ENCODE results near the gene HTRA1. TPM values are rescaled to one million over a fixed set of nuclear protein-coding genes. Genes with fewer than 3 reads are reported as not detected.

The HTRA1 gene
- polyA plus RNA-seq, 3 donors: 0.84 to 4.7 (median 2.2) TPM

GRCh38 chr10:122513053-122513452 lies 51.7 kb downstream of the HTRA1 start:
- 26% methylated on average over 4 of the region's 4 CpGs for WGBS (ENCODE audit: insufficient coverage)
- peaks cover 0 to 5% (median 4%) of the 10 kb centered on the region in 3 donors for H3K27me3 Mint-ChIP-seq (ENCODE audit: low read depth in 3 of 3)
- H3K9me3 ChIP-seq (replicated peaks in 1 of 2; ENCODE audit: control insufficient read depth in 1 of 2, insufficient read depth in 1 of 2, low read length in 2 of 2): no peaks in the 10 kb centered on the region
- TF ChIP-seq CTCF (IDR thresholded peaks at IDR 0.05): no peak
- no peak overlapping the region for H2AFZ ChIP-seq (ENCODE audit: insufficient read depth, low read depth, low read length, poor library complexity, severe bottlenecking)
- no peaks in the 10 kb centered on the region for H3K79me2 ChIP-seq (ENCODE audit: insufficient read depth, low read length)
- H3K36me3 ChIP-seq (replicated peaks in 1 of 2; ENCODE audit: control insufficient read depth in 1 of 2, insufficient read depth in 2 of 2, low read length in 2 of 2): no peaks in the 10 kb centered on the region
- H3K9me3 Mint-ChIP-seq: peaks cover 0 to 3% (median 0%) of the 10 kb centered on the region in 7 donors
- H3K36me3 Mint-ChIP-seq: no peaks in the 10 kb centered on the region
- no peaks in the 10 kb centered on the region for H3K4me1 ChIP-seq (ENCODE audit: control insufficient read depth in 1 of 2, insufficient read depth in 2 of 2, low read length in 2 of 2)
- H3K27me3 ChIP-seq (ENCODE audit: control insufficient read depth in 2 of 2, insufficient read depth in 2 of 2, low read length in 2 of 2): no peaks in the 10 kb centered on the region
- DNase-seq: no peak
- H4K20me1 ChIP-seq (ENCODE audit: insufficient read depth, low read length): no peaks in the 10 kb centered on the region
- H3K4me3 ChIP-seq (replicated peaks in 1 of 3; ENCODE audit: low read depth in 2 of 3, low read length in 3 of 3): no peak overlapping the region
- no peak overlapping the region for H3K4me3 Mint-ChIP-seq
- H3K27ac Mint-ChIP-seq: no peak overlapping the region
- H3K27ac ChIP-seq (ENCODE audit: low read depth in 1 of 2, low read length in 2 of 2): no peak overlapping the region
- H3K9ac ChIP-seq (ENCODE audit: insufficient read depth, low read length, poor library complexity, severe bottlenecking): no peak overlapping the region
- H3K4me1 Mint-ChIP-seq: peaks cover 4% of the 10 kb centered on the region
- no peak overlapping the region for H3K4me2 ChIP-seq (replicated peaks; ENCODE audit: extremely low read depth, low read length, poor library complexity, severe bottlenecking)
- intact Hi-C loops (cut with micrococcal nuclease): no loop called here

- no peak for TF ChIP-seq CTCF (IDR thresholded peaks at IDR 0.05)
- Mint-ChIP-seq H3K4me3 (no peak overlapping the region), H3K36me3 (no peaks in the 10 kb centered on the region), H3K4me1 (peaks cover 4% of the 10 kb centered on the region), H3K27ac (no peak overlapping the region), H3K27me3 (ENCODE audit: low read depth in 3 of 3) (peaks cover 3 to 4% (median 4%) of the 10 kb centered on the region in 3 donors), H3K9me3 (peaks cover 0 to 3% (median 0%) of the 10 kb centered on the region in 7 donors)
- intact Hi-C loops (cut with micrococcal nuclease): no loop called here
- Histone ChIP-seq H3K4me3 (replicated peaks in 1 of 3; ENCODE audit: low read depth in 2 of 3, low read length in 3 of 3) (no peak overlapping the region), H3K4me2 (replicated peaks; ENCODE audit: extremely low read depth, low read length, poor library complexity, severe bottlenecking) (no peak overlapping the region), H3K27ac (ENCODE audit: low read depth in 1 of 2, low read length in 2 of 2) (no peak overlapping the region), H3K4me1 (ENCODE audit: control insufficient read depth in 1 of 2, insufficient read depth in 2 of 2, low read length in 2 of 2) (no peaks in the 10 kb centered on the region), H3K79me2 (ENCODE audit: insufficient read depth, low read length) (no peaks in the 10 kb centered on the region), H3K27me3 (ENCODE audit: control insufficient read depth in 2 of 2, insufficient read depth in 2 of 2, low read length in 2 of 2) (no peaks in the 10 kb centered on the region), H4K20me1 (ENCODE audit: insufficient read depth, low read length) (no peaks in the 10 kb centered on the region), H2AFZ (ENCODE audit: insufficient read depth, low read depth, low read length, poor library complexity, severe bottlenecking) (no peak overlapping the region), H3K36me3 (replicated peaks in 1 of 2; ENCODE audit: control insufficient read depth in 1 of 2, insufficient read depth in 2 of 2, low read length in 2 of 2) (no peaks in the 10 kb centered on the region), H3K9me3 (replicated peaks in 1 of 2; ENCODE audit: control insufficient read depth in 1 of 2, insufficient read depth in 1 of 2, low read length in 2 of 2) (no peaks in the 10 kb centered on the region), H3K9ac (ENCODE audit: insufficient read depth, low read length, poor library complexity, severe bottlenecking) (no peak overlapping the region)
- no peak for DNase-seq
- WGBS (ENCODE audit: insufficient coverage): 94% methylated on average over 22 of the region's 22 CpGs
Observed at GRCh38 chr10:122514045-122514840, 52.9 kb downstream of the HTRA1 start.
